HCT116 (cell line): ENCODE results near the gene FRA10AC1. TPM values are rescaled to one million over a fixed set of nuclear protein-coding genes. Genes with fewer than 3 reads are reported as not detected.

Experiments used
- ATAC-seq: fragments of 200-7000 bp; cut with Tn5 transposase; 2 replicates; pipeline ENCODE4 v1.9.1; 2020; ENCODE audit warnings: mild to moderate bottlenecking, moderate library complexity
- BruUV-seq: library from RNA; stranded (reverse); fragments of 400-500 nt; replicated peaks from 2 replicates; lab custom pipeline; 2021; lab: Mats Ljungman, UMichigan
- CTCF ChIA-PET: fragments of 300-600 bp; sonication (Branson Sonifier 250); formaldehyde crosslinking; loops from one replicate; lab custom pipeline; 2021; ENCODE audit warnings: antibody characterized with exemption; lab: Charles Lee
- POLR2A ChIA-PET: fragments of 300-600, 350-600 bp; sonication (Branson Sonifier 250); formaldehyde crosslinking; loops from one replicate; lab custom pipeline; 2021; ENCODE audit warnings: antibody characterized with exemption; lab: Charles Lee
- RAD21 ChIA-PET, 2 experiments: fragments of 300-600 bp; sonication (Branson Sonifier 250); formaldehyde crosslinking; loops; one replicate each; lab custom pipeline; 2023; ENCODE audit warnings: low total read pairs in 2 of 2; ENCODE audit not compliant: uncharacterized antibody in 2 of 2, unreplicated experiment in 2 of 2, low non-redundant PET in 1 of 2; lab: Charles Lee
- DNase-seq: peaks from one replicate; pipeline ENCODE4 v3.0.0-alpha.2; 2010; ENCODE audit warnings: low read depth, low spot score
- H2AFZ ChIP-seq: fragments of 200-600 bp; shearing (Covaris generic), sonication (generic); 2 replicates; pipeline ENCODE4 v1.6.1; 2017; ENCODE audit warnings: low read depth, mixed run types, mixed read lengths, antibody characterized with exemption, low read length; ENCODE audit not compliant: poor library complexity, severe bottlenecking
- H3K27ac ChIP-seq: 2 replicates; pipeline ENCODE4 v1.5.1; 2012; ENCODE audit warnings: low read depth, low read length
- H3K27me3 ChIP-seq: fragments of 200-600 bp; sonication (generic); 2 replicates; pipeline ENCODE4 v1.6.1; 2016; ENCODE audit warnings: mixed run types, low read length, mixed read lengths; ENCODE audit not compliant: insufficient read depth
- H3K36me3 ChIP-seq, 2 experiments: fragments of 200-500 bp in 1 of 2; fragments of 200-600 bp in 1 of 2; sonication (Bioruptor generic) in 1 of 2; sonication (generic) in 1 of 2; 2 replicates each; pipeline versions ENCODE4 v1.5.1 to v1.6.1; 2014 to 2016; ENCODE audit warnings: low read length in 2 of 2, inconsistent platforms in 1 of 2, mixed read lengths in 1 of 2, mixed run types in 1 of 2; ENCODE audit not compliant: insufficient read depth in 2 of 2, control insufficient read depth in 1 of 2
- H3K4me1 ChIP-seq, 2 experiments: fragments of 200-600 bp in 1 of 2; sonication (generic) in 1 of 2; 2 replicates each; pipeline versions ENCODE4 v1.5.1 to v1.6.1; 2012 to 2017; ENCODE audit warnings: low read length in 2 of 2, inconsistent platforms in 1 of 2, mild to moderate bottlenecking in 1 of 2, mixed read lengths in 1 of 2, mixed run types in 1 of 2, moderate library complexity in 1 of 2; ENCODE audit not compliant: insufficient read depth in 2 of 2, control insufficient read depth in 1 of 2
- H3K4me2 ChIP-seq: fragments of 200-600 bp; sonication (generic); 2 replicates; pipeline ENCODE4 v1.6.1; 2017; ENCODE audit warnings: mixed run types, low read length, mixed read lengths
- H3K4me3 ChIP-seq, 2 experiments: fragments of 200-600 bp in 1 of 2; sonication (generic) in 1 of 2; replicated peaks in 1 of 2; 2 replicates each; pipeline ENCODE4 v1.5.1; 2011 to 2016; ENCODE audit warnings: low read length in 2 of 2, control low read depth in 1 of 2, low read depth in 1 of 2, mild to moderate bottlenecking in 1 of 2, mixed read lengths in 1 of 2, mixed run types in 1 of 2
- H3K79me2 ChIP-seq: fragments of 200-600 bp; sonication (generic); 2 replicates; pipeline ENCODE4 v1.6.1; 2017; ENCODE audit warnings: mild to moderate bottlenecking, mixed run types, low read length, moderate library complexity, mixed read lengths; ENCODE audit not compliant: insufficient read depth
- H3K9ac ChIP-seq: fragments of 200-600 bp; sonication (generic); 2 replicates; pipeline ENCODE4 v1.6.1; 2016; ENCODE audit warnings: low read length, mixed read lengths
- H3K9me2 ChIP-seq: fragments of 200-600 bp; sonication (generic), shearing (Covaris generic); 2 replicates; pipeline ENCODE4 v1.6.1; 2017; ENCODE audit warnings: mixed run types, mild to moderate bottlenecking, moderate library complexity; ENCODE audit not compliant: insufficient read depth
- H3K9me3 ChIP-seq, 2 experiments: fragments of 200-500 bp in 1 of 2; fragments of 200-600 bp in 1 of 2; sonication (Bioruptor generic) in 1 of 2; sonication (generic) in 1 of 2; 2 replicates each; pipeline ENCODE4 v1.6.1; 2014 to 2017; ENCODE audit warnings: low read length in 2 of 2, mixed read lengths in 2 of 2, inconsistent platforms in 1 of 2, low read depth in 1 of 2, mild to moderate bottlenecking in 1 of 2, mixed run types in 1 of 2, moderate library complexity in 1 of 2; ENCODE audit not compliant: control insufficient read depth in 1 of 2, insufficient read depth in 1 of 2
- H4K20me1 ChIP-seq: fragments of 200-600 bp; sonication (generic), shearing (Covaris generic); 2 replicates; pipeline ENCODE4 v1.6.1; 2017; ENCODE audit warnings: mixed run types, mild to moderate bottlenecking, moderate library complexity; ENCODE audit not compliant: insufficient read depth
- ATF3 ChIP-seq: IDR thresholded peaks from 2 replicates; pipeline ENCODE4 v1.6.1; 2012
- CBX3 ChIP-seq: IDR thresholded peaks from 2 replicates; pipeline ENCODE4 v1.6.1; 2012; ENCODE audit warnings: low read depth
- CEBPB ChIP-seq: IDR thresholded peaks from 2 replicates; pipeline ENCODE4 v1.6.1; 2012; ENCODE audit warnings: low read depth
- EGR1 ChIP-seq: IDR thresholded peaks from 2 replicates; pipeline ENCODE4 v1.6.1; 2012; ENCODE audit warnings: low read depth
- ELF1 ChIP-seq: IDR thresholded peaks from 2 replicates; pipeline ENCODE4 v1.6.1; 2012; ENCODE audit warnings: low read depth, borderline replicate concordance
- EZH2 ChIP-seq: fragments of 200-600 bp; sonication (generic); IDR thresholded peaks from 2 replicates; pipeline ENCODE4 v1.6.1; 2017; ENCODE audit warnings: antibody characterized with exemption, mixed run types
- EZH2phosphoT487 ChIP-seq: fragments of 200-600 bp; IDR thresholded peaks from 2 replicates; pipeline ENCODE4 v1.6.1; 2018; ENCODE audit warnings: antibody characterized with exemption, borderline replicate concordance
- MAX ChIP-seq: IDR thresholded peaks from 2 replicates; pipeline ENCODE4 v1.6.1; 2012
- REST ChIP-seq: IDR thresholded peaks from 2 replicates; pipeline ENCODE4 v1.6.1; 2012; ENCODE audit warnings: low read depth
- SIN3A ChIP-seq: IDR thresholded peaks from 2 replicates; pipeline ENCODE4 v1.6.1; 2012; ENCODE audit warnings: low read depth
- SP1 ChIP-seq: IDR thresholded peaks from 2 replicates; pipeline ENCODE4 v1.6.1; 2012; ENCODE audit warnings: low read depth
- SRF ChIP-seq: IDR thresholded peaks from 2 replicates; pipeline ENCODE4 v1.6.1; 2012; ENCODE audit warnings: low read depth
- TCF7L2 ChIP-seq: IDR thresholded peaks from 2 replicates; pipeline ENCODE4 v1.7.0; 2011; ENCODE audit warnings: borderline replicate concordance, inconsistent platforms; ENCODE audit not compliant: insufficient read depth, insufficient read length; ENCODE audit errors: extremely low read depth
- ZBTB33 ChIP-seq: IDR thresholded peaks from 2 replicates; pipeline ENCODE4 v1.6.1; 2011; ENCODE audit warnings: mild to moderate bottlenecking, low read length, moderate library complexity; ENCODE audit not compliant: insufficient replicate concordance; ENCODE audit errors: extremely low read depth
- ZFX ChIP-seq: fragments of 450-650 bp; IDR thresholded peaks from 2 replicates; pipeline ENCODE4 v1.6.1; 2017
- ZNF274 ChIP-seq: fragments of 200-500 bp; sonication (Bioruptor generic); IDR thresholded peaks from 2 replicates; pipeline ENCODE4 v1.6.1; 2014; ENCODE audit warnings: mild to moderate bottlenecking, low read depth, low read length, inconsistent platforms
- intact Hi-C: fragments of 100-400 bp; cut with micrococcal nuclease; formaldehyde crosslinking; loops from 2 replicates; pipeline ENCODE4 v1.10.0; 2022
- total RNA-seq: library from RNA; stranded (reverse); gene quantifications from one replicate; pipeline ENCODE4 v1.2.1, GENCODE V29; 2021; ENCODE audit not compliant: unreplicated experiment

Gene FRA10AC1
- total RNA-seq, 1 experiment from 2014 or later = 21.9 TPM

GRCh38 chr10:93673791-93674190 is 28.6 kb downstream of the FRA10AC1 start:
- DNase-seq = no peak
- no TSS peak for BruUV-seq
- no peaks in the 10 kb centered on the region for H3K9me3 ChIP-seq
- H2AFZ ChIP-seq = no peak overlapping the region
- no peak overlapping the region for H3K4me3 ChIP-seq
- H3K4me1 ChIP-seq = no peaks in the 10 kb centered on the region
- H3K27ac ChIP-seq = no peak overlapping the region
- intact Hi-C loops = no loop called here
- H3K4me2 ChIP-seq = no peak overlapping the region
- ChIA-PET RAD21 (no interaction called here), POLR2A (no interaction called here), CTCF (no interaction called here)
- TF ChIP-seq REST (no peak), SIN3A (no peak), ATF3 (no peak), ZNF274 (no peak), EZH2 (no peak), ELF1 (no peak), ZFX (no peak), EZH2phosphoT487 (no peak), CBX3 (no peak), SRF (no peak), MAX (no peak), EGR1 (no peak), TCF7L2 (no peak), ZBTB33 (no peak), CEBPB (no peak), SP1 (no peak)
- no peak for ATAC-seq
- H3K27me3 ChIP-seq = no peaks in the 10 kb centered on the region
- H4K20me1 ChIP-seq = no peaks in the 10 kb centered on the region; the same call in 1 of the 2 replicates
- H3K9me2 ChIP-seq = no peaks in the 10 kb centered on the region
- H3K79me2 ChIP-seq = no peaks in the 10 kb centered on the region
- peaks cover 8 to 27% of the 10 kb centered on the region in 2 experiments for H3K36me3 ChIP-seq
- no peak overlapping the region for H3K9ac ChIP-seq
